Thoracic aorta (tissue), 2 donors: ENCODE data around the gene RDH13. TPM values are rescaled to one million over a fixed set of nuclear protein-coding genes. Genes with fewer than 3 reads are reported as not detected.

Source experiments
- ATAC-seq: fragments of 150-250 bp; one replicate; pipeline ENCODE4 v1.8.0; 2017; ENCODE audit warnings: low read depth; ENCODE audit not compliant: insufficient number of reproducible peaks, low FRiP score
- DNase-seq: peaks from one replicate; pipeline ENCODE4 v3.0.0-alpha.2; 2020; ENCODE audit warnings: low spot score
- H3K27ac ChIP-seq, 2 donors: fragments of 200-600 bp; sonication (generic); 1 replicate in 1 of 2; 2 replicates in 1 of 2; pipeline ENCODE4 v1.5.1; 2016; ENCODE audit warnings: mild to moderate bottlenecking in 2 of 2, moderate library complexity in 2 of 2
- H3K27me3 ChIP-seq: fragments of 200-600 bp; sonication (generic); replicated peaks from 2 replicates; pipeline ENCODE4 v1.6.0; 2016; ENCODE audit warnings: mild to moderate bottlenecking; ENCODE audit not compliant: insufficient read depth
- H3K36me3 ChIP-seq: fragments of 200-600 bp; sonication (generic); one replicate; pipeline ENCODE4 v1.5.1; 2016
- H3K4me1 ChIP-seq, 2 donors: fragments of 200-600 bp; sonication (generic); 1 replicate in 1 of 2; 2 replicates in 1 of 2; pipeline versions ENCODE4 v1.5.1 to v1.6.0; 2016; ENCODE audit warnings: low read depth in 2 of 2, mild to moderate bottlenecking in 1 of 2; ENCODE audit not compliant: control insufficient read depth in 1 of 2
- H3K4me3 ChIP-seq: fragments of 200-600 bp; sonication (generic); 2 replicates; pipeline ENCODE4 v1.5.1; 2016; ENCODE audit warnings: mild to moderate bottlenecking
- H3K9me3 ChIP-seq: fragments of 200-600 bp; sonication (generic); 2 replicates; pipeline ENCODE4 v1.5.1; 2016
- total RNA-seq, 2 donors: library from RNA; depleted of rRNA; stranded (reverse); fragments of >200 nt; gene quantifications; one replicate each; pipeline versions ENCODE4 v1.1.0 to v1.2.3, GENCODE V29; 2016
- TF ChIP-seq, protein P1 (sequence below): fragments of 200-600 bp; sonication (generic); IDR thresholded peaks from one replicate; pipeline ENCODE4 v1.5.1; 2019; ENCODE audit warnings: antibody characterized with exemption

RDH13 gene
- total RNA-seq, 2 donors from 2014 or later = 22.2 to 23.6 TPM

DNA sequence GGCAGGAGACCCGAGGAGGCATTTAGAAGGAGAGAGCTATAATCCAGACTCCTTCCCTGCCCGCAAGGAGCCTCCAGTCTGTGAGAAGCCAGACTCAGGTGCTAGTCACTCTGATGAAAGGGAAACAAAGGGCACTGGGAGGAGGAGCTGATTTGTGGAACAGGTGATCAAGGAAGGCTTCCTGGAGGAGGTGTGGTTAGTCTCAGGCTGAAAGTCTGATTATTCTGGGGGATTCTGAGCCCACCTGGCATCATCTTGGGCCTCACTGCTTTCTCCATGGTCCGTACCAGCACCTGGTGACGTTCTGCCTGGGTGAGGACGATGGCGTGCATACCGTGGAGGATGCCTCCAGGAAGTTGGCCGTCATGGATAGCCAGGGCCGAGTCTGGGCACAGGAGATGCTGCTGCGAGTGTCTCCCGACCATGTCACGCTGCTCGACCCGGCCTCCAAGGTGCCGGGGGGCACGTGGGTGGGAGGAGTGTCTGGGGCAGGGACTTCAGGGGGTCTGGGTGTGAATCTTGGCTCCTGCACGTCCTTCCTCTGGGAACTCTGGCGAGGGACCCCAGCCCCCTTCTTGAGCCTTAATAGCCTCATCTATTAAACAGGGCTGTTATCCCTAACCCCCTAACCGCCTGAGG is 16.6 kb upstream of the RDH13 start:
- Histone ChIP-seq H3K4me3 (peak overlapping the region; percentile 75), H3K9me3 (no peaks in the 10 kb centered on the region), H3K27me3 (peaks cover 15% of the 10 kb centered on the region), H3K27ac (no peak overlapping the region), H3K36me3 (no peaks in the 10 kb centered on the region), H3K4me1 (peaks cover 10 to 27% of the 10 kb centered on the region in 2 donors)
- TF ChIP-seq, protein P1, sequence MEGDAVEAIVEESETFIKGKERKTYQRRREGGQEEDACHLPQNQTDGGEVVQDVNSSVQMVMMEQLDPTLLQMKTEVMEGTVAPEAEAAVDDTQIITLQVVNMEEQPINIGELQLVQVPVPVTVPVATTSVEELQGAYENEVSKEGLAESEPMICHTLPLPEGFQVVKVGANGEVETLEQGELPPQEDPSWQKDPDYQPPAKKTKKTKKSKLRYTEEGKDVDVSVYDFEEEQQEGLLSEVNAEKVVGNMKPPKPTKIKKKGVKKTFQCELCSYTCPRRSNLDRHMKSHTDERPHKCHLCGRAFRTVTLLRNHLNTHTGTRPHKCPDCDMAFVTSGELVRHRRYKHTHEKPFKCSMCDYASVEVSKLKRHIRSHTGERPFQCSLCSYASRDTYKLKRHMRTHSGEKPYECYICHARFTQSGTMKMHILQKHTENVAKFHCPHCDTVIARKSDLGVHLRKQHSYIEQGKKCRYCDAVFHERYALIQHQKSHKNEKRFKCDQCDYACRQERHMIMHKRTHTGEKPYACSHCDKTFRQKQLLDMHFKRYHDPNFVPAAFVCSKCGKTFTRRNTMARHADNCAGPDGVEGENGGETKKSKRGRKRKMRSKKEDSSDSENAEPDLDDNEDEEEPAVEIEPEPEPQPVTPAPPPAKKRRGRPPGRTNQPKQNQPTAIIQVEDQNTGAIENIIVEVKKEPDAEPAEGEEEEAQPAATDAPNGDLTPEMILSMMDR = no peak
- DNase-seq (no peak), ATAC-seq (peak; percentile 15)

DNA sequence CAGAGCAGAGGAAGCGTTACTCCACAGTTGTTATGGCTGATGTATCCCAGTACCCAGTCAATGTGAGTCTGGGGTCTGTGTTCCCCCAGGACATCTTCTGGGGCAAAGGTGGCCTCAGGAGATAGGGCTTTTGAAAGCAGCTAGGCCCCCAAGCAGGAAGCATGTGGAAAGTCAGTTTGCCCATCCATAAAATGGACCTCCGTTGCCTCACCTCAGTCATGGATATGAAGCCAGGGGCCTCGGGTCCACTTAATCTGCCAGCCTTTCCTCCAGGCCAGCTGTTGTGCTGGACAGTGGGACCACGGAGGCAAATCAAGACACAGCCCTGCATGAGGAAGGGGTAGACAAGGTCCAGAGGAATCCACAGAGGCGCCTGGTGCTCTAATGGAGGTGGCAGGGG is 16.0 kb upstream of the RDH13 start:
- Histone ChIP-seq H3K4me1 (peaks cover 10 to 27% of the 10 kb centered on the region in 2 donors), H3K36me3 (no peaks in the 10 kb centered on the region), H3K9me3 (no peaks in the 10 kb centered on the region), H3K27ac (no peak overlapping the region), H3K4me3 (no peak overlapping the region), H3K27me3 (peaks cover 12% of the 10 kb centered on the region)
- DNase-seq (no peak), ATAC-seq (no peak)
- TF ChIP-seq, protein P1 = no peak

DNA sequence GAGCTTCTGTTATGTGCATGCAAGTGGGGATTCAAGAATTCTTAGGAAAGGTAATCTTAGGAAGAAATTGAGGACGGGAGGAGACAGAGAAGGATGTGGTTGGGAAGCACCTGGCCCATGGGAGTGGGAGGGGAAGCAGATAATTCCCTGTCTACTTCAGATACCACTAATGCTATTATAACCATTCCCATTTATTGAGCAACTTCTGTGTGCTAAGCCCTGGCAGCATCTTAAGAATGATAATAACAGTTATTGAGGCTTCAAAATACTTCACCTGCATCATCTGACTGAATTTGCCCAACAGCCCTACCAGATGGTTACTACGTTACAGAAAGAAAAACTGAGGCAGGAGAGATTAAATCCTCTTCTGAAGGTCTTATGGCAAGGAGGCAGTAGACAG is 14.2 kb upstream of the RDH13 start:
- TF ChIP-seq, protein P1 = no peak
- H3K36me3 ChIP-seq = no peaks in the 10 kb centered on the region
- H3K9me3 ChIP-seq = no peaks in the 10 kb centered on the region
- DNase-seq (no peak), ATAC-seq (no peak)
- H3K4me1 ChIP-seq = peaks cover 10 to 23% of the 10 kb centered on the region in 2 donors
- no peak overlapping the region for H3K4me3 ChIP-seq
- H3K27ac ChIP-seq = no peak overlapping the region
- no peaks in the 10 kb centered on the region for H3K27me3 ChIP-seq

DNA sequence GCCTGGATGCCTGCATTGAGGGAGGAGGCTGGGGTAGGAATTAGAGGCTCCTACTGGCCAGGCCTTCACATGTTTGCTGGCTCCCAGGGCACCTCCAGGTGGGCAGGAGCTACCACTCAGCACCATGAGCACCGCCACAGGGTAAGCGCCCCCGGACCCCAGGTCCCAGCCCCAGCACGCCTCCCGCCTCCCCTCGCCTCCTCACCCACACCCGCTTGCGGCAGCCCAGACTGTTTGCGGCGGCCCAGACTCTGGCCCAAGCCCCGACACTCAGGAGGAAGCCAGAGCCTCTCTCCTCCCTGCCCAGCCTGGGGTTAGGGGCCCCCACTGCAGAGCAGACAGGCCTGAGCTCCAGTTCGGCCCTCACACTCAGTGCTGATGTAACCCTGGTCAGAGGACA is 13.4 kb upstream of the RDH13 start:
- no peaks in the 10 kb centered on the region for H3K27me3 ChIP-seq
- ATAC-seq (no peak), DNase-seq (no peak)
- H3K27ac ChIP-seq = no peak overlapping the region
- no peaks in the 10 kb centered on the region for H3K36me3 ChIP-seq
- no peak overlapping the region for H3K4me3 ChIP-seq
- H3K9me3 ChIP-seq = no peaks in the 10 kb centered on the region
- H3K4me1 ChIP-seq = peaks cover 8 to 15% of the 10 kb centered on the region in 2 donors
- TF ChIP-seq, protein P1 = no peak

DNA sequence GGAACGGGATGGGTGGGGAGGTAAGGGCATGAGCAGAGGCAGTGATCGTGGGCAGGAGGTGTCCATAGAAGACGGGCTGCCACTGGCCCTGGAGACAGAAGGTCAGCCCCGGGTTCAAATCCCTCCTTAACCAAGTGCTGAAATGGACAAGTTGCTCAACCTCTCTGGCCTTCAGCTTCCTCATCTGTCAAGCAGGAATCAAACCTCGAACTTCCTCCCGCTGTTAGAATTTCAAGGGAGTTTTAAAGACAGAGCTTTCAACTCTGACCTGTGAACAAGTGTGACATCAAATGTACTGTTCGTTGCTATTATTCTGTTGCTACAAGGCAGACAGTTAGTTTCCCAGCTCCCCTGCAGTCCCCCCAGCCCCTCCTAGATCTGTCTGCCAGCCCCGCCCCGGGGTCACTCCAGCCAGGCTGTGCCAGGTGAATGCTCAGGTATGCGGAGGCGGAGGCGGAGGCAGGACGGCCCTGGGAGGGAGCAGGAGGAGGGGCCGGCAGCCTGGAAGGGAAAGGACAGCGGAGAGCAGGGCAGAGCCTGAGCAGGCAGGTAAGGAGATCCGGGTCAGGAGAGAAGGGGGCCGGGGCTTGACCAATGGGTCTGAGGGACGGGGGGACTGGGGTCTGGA is 12.5 kb upstream of the RDH13 start, which contains the start of gene EPS8L1:
TSS of gene EPS8L1 (plus strand) at position 499 of the 628 bp plus-strand sequence. CDS start 576 bp downstream, outside the sequence.
- Histone ChIP-seq H3K36me3 (no peaks in the 10 kb centered on the region), H3K9me3 (no peaks in the 10 kb centered on the region), H3K4me3 (no peak within 1 kb of the TSS), H3K27me3 (no peaks in the 10 kb centered on the region), H3K27ac (no peak within 1 kb of the TSS), H3K4me1 (peaks cover 2 to 7% of the 10 kb centered on the region in 2 donors)
- ATAC-seq (no peak), DNase-seq (no peak)
- TF ChIP-seq, protein P1 = no peak
